OCI-LY1 (cell line): ENCODE data around the gene RFX1.

ENCODE experiments used
- EZH2 ChIP-seq: fragments of 200-600 bp; sonication (generic), shearing (Covaris generic); IDR thresholded peaks from 2 replicates; pipeline ENCODE4 v1.8.0; 2017; ENCODE audit warnings: borderline replicate concordance, mixed run types, mild to moderate bottlenecking, antibody characterized with exemption, low read length, moderate library complexity, mixed read lengths
- TF ChIP-seq, protein P1 (sequence below): fragments of 200-600 bp; sonication (generic), shearing (Covaris generic); IDR thresholded peaks from 2 replicates; pipeline ENCODE4 v1.5.1; 2017; ENCODE audit warnings: mild to moderate bottlenecking, antibody characterized with exemption, low read length, moderate library complexity, mixed read lengths

DNA sequence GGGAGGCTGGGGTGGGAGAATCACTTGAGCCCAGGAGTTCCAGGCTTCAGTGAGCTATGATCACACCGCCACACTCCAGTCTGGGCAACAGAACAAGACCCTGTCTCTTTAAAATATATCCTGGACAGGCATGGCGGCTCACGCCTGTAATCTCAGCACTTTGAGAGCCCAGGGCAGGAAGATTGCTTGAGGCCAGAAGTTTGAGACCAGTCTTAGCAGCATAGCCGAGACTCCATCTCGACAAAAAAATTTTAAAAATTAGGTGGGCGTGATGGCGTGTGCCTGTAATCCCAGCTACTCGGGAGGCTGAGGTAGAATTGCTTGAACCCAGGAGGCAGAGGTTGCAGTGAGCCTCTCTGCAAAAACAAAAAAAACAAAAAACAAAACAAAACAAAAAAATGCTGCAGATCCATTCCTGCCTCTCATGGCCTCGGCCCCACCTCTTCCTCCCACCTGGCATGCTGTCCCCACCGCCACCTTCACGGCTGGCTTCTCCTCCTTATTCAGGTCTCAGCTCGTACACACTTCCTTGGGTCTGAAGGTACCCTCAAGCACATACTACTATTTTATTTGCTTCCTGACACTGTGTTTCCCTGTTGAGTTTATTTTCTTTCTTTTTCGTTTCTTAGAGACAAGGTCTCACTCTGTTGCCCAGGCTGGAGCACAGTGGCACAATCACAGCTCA is 5.3 kb downstream of the RFX1 start:
- TF ChIP-seq, protein P1, sequence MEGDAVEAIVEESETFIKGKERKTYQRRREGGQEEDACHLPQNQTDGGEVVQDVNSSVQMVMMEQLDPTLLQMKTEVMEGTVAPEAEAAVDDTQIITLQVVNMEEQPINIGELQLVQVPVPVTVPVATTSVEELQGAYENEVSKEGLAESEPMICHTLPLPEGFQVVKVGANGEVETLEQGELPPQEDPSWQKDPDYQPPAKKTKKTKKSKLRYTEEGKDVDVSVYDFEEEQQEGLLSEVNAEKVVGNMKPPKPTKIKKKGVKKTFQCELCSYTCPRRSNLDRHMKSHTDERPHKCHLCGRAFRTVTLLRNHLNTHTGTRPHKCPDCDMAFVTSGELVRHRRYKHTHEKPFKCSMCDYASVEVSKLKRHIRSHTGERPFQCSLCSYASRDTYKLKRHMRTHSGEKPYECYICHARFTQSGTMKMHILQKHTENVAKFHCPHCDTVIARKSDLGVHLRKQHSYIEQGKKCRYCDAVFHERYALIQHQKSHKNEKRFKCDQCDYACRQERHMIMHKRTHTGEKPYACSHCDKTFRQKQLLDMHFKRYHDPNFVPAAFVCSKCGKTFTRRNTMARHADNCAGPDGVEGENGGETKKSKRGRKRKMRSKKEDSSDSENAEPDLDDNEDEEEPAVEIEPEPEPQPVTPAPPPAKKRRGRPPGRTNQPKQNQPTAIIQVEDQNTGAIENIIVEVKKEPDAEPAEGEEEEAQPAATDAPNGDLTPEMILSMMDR = no peak
- TF ChIP-seq EZH2 = no peak
